Activated CD8-positive, alpha-beta T cell treated with anti-CD3 and anti-CD28 coated beads for 36 hours (primary cell): ENCODE results near the gene RHBG. TPM values are rescaled to one million over a fixed set of nuclear protein-coding genes. Genes with fewer than 3 reads are reported as not detected.
"Not testable (repeated sequence)": the region's sequence is repeated elsewhere in the genome, so short reads cannot be mapped to it uniquely, and the experiment has no call there.

ENCODE experiments used
- ATAC-seq: fragments of 200-7000 bp; cut with Tn5 transposase; one replicate; pipeline ENCODE4 v1.10.0; 2021; ENCODE audit warnings: mild to moderate bottlenecking, moderate library complexity
- CTCF ChIA-PET: fragments of 350-600 bp; sonication (Branson Sonifier 250); formaldehyde crosslinking; loops from one replicate; lab custom pipeline; 2021; ENCODE audit warnings: antibody characterized with exemption; lab: Charles Lee
- POLR2A ChIA-PET: fragments of 350-600 bp; sonication (Branson Sonifier 250); formaldehyde crosslinking; loops from one replicate; lab custom pipeline; 2021; ENCODE audit warnings: antibody characterized with exemption; lab: Charles Lee
- DNase-seq: peaks from one replicate; pipeline ENCODE4 v3.0.0-alpha.2; 2020
- H3K27ac Mint-ChIP-seq: one replicate; pipeline ENCODE4 v1.8.0; 2021; ENCODE audit warnings: mild to moderate bottlenecking, mixed read lengths
- H3K27me3 Mint-ChIP-seq: one replicate; pipeline ENCODE4 v1.8.0; 2021; ENCODE audit warnings: mixed read lengths
- H3K36me3 Mint-ChIP-seq: one replicate; pipeline ENCODE4 v1.8.0; 2021; ENCODE audit warnings: low read depth, mixed read lengths
- H3K4me1 Mint-ChIP-seq: one replicate; pipeline ENCODE4 v1.8.0; 2021; ENCODE audit warnings: low read depth, mixed read lengths
- H3K4me3 Mint-ChIP-seq: one replicate; pipeline ENCODE4 v1.8.0; 2021; ENCODE audit warnings: mild to moderate bottlenecking, moderate library complexity, mixed read lengths
- H3K9me3 Mint-ChIP-seq: one replicate; pipeline ENCODE4 v1.8.0; 2021; ENCODE audit warnings: mixed read lengths
- CTCF ChIP-seq: fragments of 200-600 bp; IDR thresholded peaks from one replicate; pipeline ENCODE4 v1.8.0; 2022; ENCODE audit warnings: antibody characterized with exemption, mild to moderate bottlenecking
- intact Hi-C: fragments of 100-400 bp; cut with micrococcal nuclease; formaldehyde crosslinking; loops from one replicate; pipeline ENCODE4 v1.10.0; 2022
- total RNA-seq, 2 experiments: library from RNA; stranded (reverse); gene quantifications; one replicate each; pipeline ENCODE4 v1.2.3, GENCODE V29; 2021

Gene RHBG
- not detected for total RNA-seq

- DNase-seq (peak; percentile 19), ATAC-seq (peak; percentile 45)
- H3K4me1 Mint-ChIP-seq, result peaks cover 2% of the 10 kb centered on the region
- peaks cover 48% of the 10 kb centered on the region for H3K27me3 Mint-ChIP-seq
- H3K36me3 Mint-ChIP-seq, result no peaks in the 10 kb centered on the region
- H3K27ac Mint-ChIP-seq, result no peak within 1 kb of the TSS
- POLR2A ChIA-PET, result interaction anchor here (0.5 kb wide), 1 partner anchor 56 kb away, joined by 4 read pairs; no protein-coding TSS in a partner anchor
- H3K9me3 Mint-ChIP-seq, result no peaks in the 10 kb centered on the region
- CTCF ChIA-PET, result interaction anchor here (0.7 to 6.1 kb wide), 3 partner anchors 16 to 77 kb away, joined by 5 to 73 read pairs (median 26); no protein-coding TSS in a partner anchor
- intact Hi-C loops, result no loop called here
- peak within 1 kb of the TSS; percentile 7 for H3K4me3 Mint-ChIP-seq
- no peak for TF ChIP-seq CTCF
Measured at GRCh38 chr1:156368889-156369684, at the start of gene RHBG. Gene RHBG, plus strand, starts transcription at chr1:156369211. Its CDS starts 39 bp downstream, at chr1:156369250.

GRCh38 chr1:156319664-156320063, 49.3 kb upstream of the RHBG start:
- ChIA-PET CTCF (interaction anchor here (0.6 to 4.0 kb wide), 37 partner anchors 9 to 295 kb away, joined by 3 to 37 read pairs (median 4); partner anchors contain the start of genes CCT3, SMG5, TMEM79 and TSACC), POLR2A (interaction anchor here (0.6 to 1.5 kb wide), 4 partner anchors 12 to 37 kb away, joined by 3 to 5 read pairs (median 4); partner anchors contain the start of genes SMG5 and TMEM79)
- DNase-seq, result peak; percentile 39
- Mint-ChIP-seq H3K4me3 (no peak overlapping the region), H3K9me3 (no peaks in the 10 kb centered on the region), H3K27ac (no peak overlapping the region), H3K27me3 (no peaks in the 10 kb centered on the region), H3K36me3 (peaks cover 46% of the 10 kb centered on the region), H3K4me1 (no peaks in the 10 kb centered on the region)
- peak; percentile 47 for TF ChIP-seq CTCF
- intact Hi-C loops, result no loop called here
- no peak for ATAC-seq

- CTCF ChIA-PET, result interaction anchor here (1.2 to 4.0 kb wide), 6 partner anchors 13 to 180 kb away, joined by 3 to 37 read pairs (median 4); partner anchors contain the start of gene SMG5
- H3K27me3 Mint-ChIP-seq, result no peaks in the 10 kb centered on the region
- no peaks in the 10 kb centered on the region for H3K4me1 Mint-ChIP-seq
- peaks cover 47% of the 10 kb centered on the region for H3K36me3 Mint-ChIP-seq
- H3K27ac Mint-ChIP-seq, result no peak overlapping the region
- no peak for ATAC-seq
- no peak for TF ChIP-seq CTCF
- no peak overlapping the region for H3K4me3 Mint-ChIP-seq
- DNase-seq, result no peak
- POLR2A ChIA-PET, result interaction anchor here (1.5 kb wide), 1 partner anchor 37 kb away, joined by 5 read pairs; the partner anchor contains the start of gene TMEM79
- intact Hi-C loops, result no loop called here
- H3K9me3 Mint-ChIP-seq, result no peaks in the 10 kb centered on the region
Measured at GRCh38 chr1:156320560-156320959, 48.5 kb upstream of the RHBG start.

GRCh38 chr1:156323179-156323578, 45.8 kb upstream of the RHBG start:
- intact Hi-C loops, DNase-seq, H3K4me1 Mint-ChIP-seq, H3K27me3 Mint-ChIP-seq, CTCF ChIA-PET, H3K27ac Mint-ChIP-seq, ATAC-seq, H3K4me3 Mint-ChIP-seq, H3K9me3 Mint-ChIP-seq: not testable (repeated sequence)
- peaks cover 36% of the 10 kb centered on the region for H3K36me3 Mint-ChIP-seq
- POLR2A ChIA-PET, result interaction anchor here (1.5 to 1.6 kb wide), 2 partner anchors 12 to 41 kb away, joined by 5 to 7 read pairs; partner anchors contain the start of gene SMG5

- intact Hi-C loops, result loop anchor here (2.0 kb wide), 1 partner anchor 55 kb away; no protein-coding TSS in a partner anchor
- H3K4me1 Mint-ChIP-seq, result peaks cover 27% of the 10 kb centered on the region
- ATAC-seq, result no peak
- H3K9me3 Mint-ChIP-seq, result no peaks in the 10 kb centered on the region
- H3K27me3 Mint-ChIP-seq, result no peaks in the 10 kb centered on the region
- H3K36me3 Mint-ChIP-seq, result peaks cover 46% of the 10 kb centered on the region
- peak; percentile 23 for TF ChIP-seq CTCF
- CTCF ChIA-PET, result interaction anchor here (0.8 to 3.7 kb wide), 9 partner anchors 11 to 110 kb away, joined by 3 to 24 read pairs (median 4); partner anchors contain the start of genes SMG5 and TMEM79
- DNase-seq, result peak; percentile 27
- peak overlapping the region; percentile 98 for H3K4me3 Mint-ChIP-seq
- peak overlapping the region; percentile 40 for H3K27ac Mint-ChIP-seq
- POLR2A ChIA-PET, result interaction anchor here (0.6 to 2.6 kb wide), 5 partner anchors 11 to 55 kb away, joined by 3 to 26 read pairs (median 3); partner anchors contain the start of genes SMG5 and TMEM79
Measured at GRCh38 chr1:156336242-156336641, 32.8 kb upstream of the RHBG start.
